H1 (cell line): ENCODE measurements around the gene TBC1D17.

Experiments
- ASH2L ChIP-seq: fragments of 200-600, 300-600 bp; sonication (generic); IDR thresholded peaks from one replicate; pipeline ENCODE4 v1.7.1; 2017; ENCODE audit warnings: low read length
- POLR2A ChIP-seq, 2 experiments: IDR thresholded peaks; 1 replicate in 1 of 2; 2 replicates in 1 of 2; pipeline ENCODE4 v1.6.1; 2011; ENCODE audit warnings: low read depth in 2 of 2, low read length in 2 of 2, mild to moderate bottlenecking in 2 of 2; ENCODE audit errors: control extremely low read depth in 1 of 2
- RNF2 ChIP-seq: fragments of 200-900, 300-1000 bp; sonication (generic); IDR thresholded peaks from 2 replicates; pipeline ENCODE4 v1.7.1; 2016; ENCODE audit warnings: borderline replicate concordance, low read depth, mild to moderate bottlenecking, antibody characterized with exemption, low read length; ENCODE audit not compliant: poor library complexity, severe bottlenecking; ENCODE audit errors: missing control alignments
- SIRT6 ChIP-seq: IDR thresholded peaks from one replicate; pipeline ENCODE4 v1.7.1; 2012; ENCODE audit warnings: low read length, inconsistent platforms
- TF ChIP-seq, protein P1 (sequence below), 3 experiments: IDR thresholded peaks; 1 replicate in 2 of 3; 2 replicates in 1 of 3; pipeline versions ENCODE4 v1.5.1 to v1.6.1; 2011; ENCODE audit warnings: low read length in 3 of 3, mild to moderate bottlenecking in 3 of 3, inconsistent platforms in 2 of 3, low read depth in 1 of 3, moderate library complexity in 1 of 3; ENCODE audit not compliant: insufficient read depth in 1 of 3; ENCODE audit errors: control extremely low read depth in 1 of 3
- TF ChIP-seq, protein P2 (sequence below): IDR thresholded peaks from 2 replicates; pipeline ENCODE4 v1.6.1; 2011; ENCODE audit warnings: low read length, improper control_type of control experiment
- TF ChIP-seq, protein P3 (sequence below): IDR thresholded peaks from 2 replicates; pipeline ENCODE4 v1.6.1; 2012; ENCODE audit warnings: inconsistent platforms

DNA sequence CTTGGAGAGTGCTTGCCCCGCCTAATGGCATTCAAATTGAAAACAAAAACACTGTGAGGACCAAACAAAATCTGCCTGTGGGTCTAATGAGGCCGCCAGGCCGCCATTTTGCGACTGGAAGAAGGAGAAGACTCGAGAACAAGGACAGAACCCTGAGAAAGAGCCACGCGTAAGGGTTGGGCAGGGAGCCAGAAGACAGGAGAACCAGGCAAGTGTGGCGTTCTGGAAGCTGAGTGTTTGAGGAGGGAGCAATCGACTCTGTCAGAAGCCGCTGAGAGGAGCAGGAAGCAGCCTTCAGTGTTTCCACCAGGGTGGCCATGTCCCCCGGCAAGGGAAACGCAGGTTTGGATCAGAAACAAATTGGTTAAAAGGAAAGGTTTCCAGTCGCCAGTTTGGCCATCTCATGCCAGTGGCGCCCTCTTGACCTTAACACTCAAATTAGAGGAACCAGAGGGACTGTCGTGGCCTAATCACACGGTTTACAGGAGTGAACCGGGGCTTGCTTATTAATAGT lies 36.7 kb upstream of the TBC1D17 start:
- TF ChIP-seq RNF2 (no peak), POLR2A (IDR thresholded peaks at IDR 0.05; ENCODE audit: control extremely low read depth in 1 of 2, low read depth in 2 of 2, low read length in 2 of 2) (no peak), SIRT6 (no peak), ASH2L (no peak)
- TF ChIP-seq, protein P1, sequence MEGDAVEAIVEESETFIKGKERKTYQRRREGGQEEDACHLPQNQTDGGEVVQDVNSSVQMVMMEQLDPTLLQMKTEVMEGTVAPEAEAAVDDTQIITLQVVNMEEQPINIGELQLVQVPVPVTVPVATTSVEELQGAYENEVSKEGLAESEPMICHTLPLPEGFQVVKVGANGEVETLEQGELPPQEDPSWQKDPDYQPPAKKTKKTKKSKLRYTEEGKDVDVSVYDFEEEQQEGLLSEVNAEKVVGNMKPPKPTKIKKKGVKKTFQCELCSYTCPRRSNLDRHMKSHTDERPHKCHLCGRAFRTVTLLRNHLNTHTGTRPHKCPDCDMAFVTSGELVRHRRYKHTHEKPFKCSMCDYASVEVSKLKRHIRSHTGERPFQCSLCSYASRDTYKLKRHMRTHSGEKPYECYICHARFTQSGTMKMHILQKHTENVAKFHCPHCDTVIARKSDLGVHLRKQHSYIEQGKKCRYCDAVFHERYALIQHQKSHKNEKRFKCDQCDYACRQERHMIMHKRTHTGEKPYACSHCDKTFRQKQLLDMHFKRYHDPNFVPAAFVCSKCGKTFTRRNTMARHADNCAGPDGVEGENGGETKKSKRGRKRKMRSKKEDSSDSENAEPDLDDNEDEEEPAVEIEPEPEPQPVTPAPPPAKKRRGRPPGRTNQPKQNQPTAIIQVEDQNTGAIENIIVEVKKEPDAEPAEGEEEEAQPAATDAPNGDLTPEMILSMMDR (IDR thresholded peaks at IDR 0.05; ENCODE audit: control extremely low read depth in 1 of 3, insufficient read depth in 1 of 3, low read depth in 1 of 3, low read length in 3 of 3): peak in 1 of 3 experiments; percentile 5; a peak in 1 of 4 replicates
- TF ChIP-seq, protein P2, sequence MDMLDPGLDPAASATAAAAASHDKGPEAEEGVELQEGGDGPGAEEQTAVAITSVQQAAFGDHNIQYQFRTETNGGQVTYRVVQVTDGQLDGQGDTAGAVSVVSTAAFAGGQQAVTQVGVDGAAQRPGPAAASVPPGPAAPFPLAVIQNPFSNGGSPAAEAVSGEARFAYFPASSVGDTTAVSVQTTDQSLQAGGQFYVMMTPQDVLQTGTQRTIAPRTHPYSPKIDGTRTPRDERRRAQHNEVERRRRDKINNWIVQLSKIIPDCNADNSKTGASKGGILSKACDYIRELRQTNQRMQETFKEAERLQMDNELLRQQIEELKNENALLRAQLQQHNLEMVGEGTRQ: no peak
- TF ChIP-seq, protein P3, sequence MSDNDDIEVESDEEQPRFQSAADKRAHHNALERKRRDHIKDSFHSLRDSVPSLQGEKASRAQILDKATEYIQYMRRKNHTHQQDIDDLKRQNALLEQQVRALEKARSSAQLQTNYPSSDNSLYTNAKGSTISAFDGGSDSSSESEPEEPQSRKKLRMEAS: no peak
